H1 (cell line): ENCODE data around the gene UEVLD. TPM values are rescaled to one million over a fixed set of nuclear protein-coding genes. Genes with fewer than 3 reads are reported as not detected.

Experiments
- CTCF ChIA-PET: fragments of 300-600 bp; sonication (Branson Sonifier 250); formaldehyde crosslinking; loops from one replicate; lab custom pipeline; 2021; ENCODE audit not compliant: partially characterized antibody; lab: Charles Lee
- POLR2A ChIA-PET: fragments of 300-600 bp; sonication (Branson Sonifier 250); formaldehyde crosslinking; loops from one replicate; lab custom pipeline; 2021; ENCODE audit warnings: inconsistent platforms; ENCODE audit not compliant: partially characterized antibody; lab: Charles Lee
- DNase-seq, 2 experiments: peaks; one replicate each; pipeline versions ENCODE4 v3.0.0 to v3.0.0-alpha.2; 2010 to 2022; ENCODE audit warnings: low spot score in 2 of 2, low read depth in 1 of 2, mixed read lengths in 1 of 2
- FAIRE-seq: peaks from 2 replicates; lab custom pipeline; 2011; peaks lifted over from hg19 to GRCh38; lab: Jason Lieb, UNC
- H2AFZ ChIP-seq: 2 replicates; pipeline ENCODE4 v1.8.1; 2012; ENCODE audit warnings: low read length, inconsistent platforms
- H2AK5ac ChIP-seq: 2 replicates; pipeline ENCODE4 v1.6.1; 2013; ENCODE audit warnings: low read depth, low read length
- H2BK120ac ChIP-seq: replicated peaks from 2 replicates; pipeline ENCODE3; 2013; ENCODE audit warnings: low read depth, low read length, inconsistent platforms
- H2BK12ac ChIP-seq: 2 replicates; pipeline ENCODE4 v1.6.1; 2013; ENCODE audit warnings: low read depth, low read length
- H2BK15ac ChIP-seq: 2 replicates; pipeline ENCODE4 v1.6.1; 2013; ENCODE audit warnings: low read length
- H2BK20ac ChIP-seq: 2 replicates; pipeline ENCODE4 v1.6.1; 2013; ENCODE audit warnings: low read length
- H2BK5ac ChIP-seq: 2 replicates; pipeline ENCODE4 v1.6.1; 2013; ENCODE audit warnings: low read depth, low read length
- H3K14ac ChIP-seq: 2 replicates; pipeline ENCODE4 v1.6.1; 2013; ENCODE audit warnings: inconsistent platforms; ENCODE audit not compliant: insufficient read length
- H3K18ac ChIP-seq: 2 replicates; pipeline ENCODE4 v1.6.1; 2013; ENCODE audit warnings: low read length; ENCODE audit errors: extremely low read depth
- H3K23ac ChIP-seq: 2 replicates; pipeline ENCODE4 v1.6.1; 2013; ENCODE audit warnings: inconsistent platforms; ENCODE audit not compliant: insufficient read length
- H3K23me2 ChIP-seq: 2 replicates; pipeline ENCODE4 v1.6.1; 2013; ENCODE audit warnings: low read depth, low read length
- H3K27ac ChIP-seq: 2 replicates; pipeline ENCODE4 v1.6.1; 2011; ENCODE audit warnings: low read depth, low read length, inconsistent platforms
- H3K27me3 ChIP-seq, 4 experiments: replicated peaks in 1 of 4; 1 replicate in 1 of 4; 2 replicates in 3 of 4; pipeline versions ENCODE4 v1.6.1 to v1.8.1; 2011 to 2013; ENCODE audit warnings: low read length in 3 of 4, mild to moderate bottlenecking in 3 of 4, inconsistent platforms in 2 of 4, mixed read lengths in 2 of 4, moderate library complexity in 1 of 4; ENCODE audit not compliant: control insufficient read depth in 3 of 4, insufficient read depth in 3 of 4; ENCODE audit errors: extremely low read depth in 1 of 4
- H3K36me3 ChIP-seq, 4 experiments: 2 replicates each; pipeline versions ENCODE4 v1.6.1 to v1.8.1; 2011 to 2013; ENCODE audit warnings: mild to moderate bottlenecking in 4 of 4, low read length in 3 of 4, moderate library complexity in 2 of 4, control low read depth in 1 of 4, inconsistent platforms in 1 of 4; ENCODE audit not compliant: insufficient read depth in 4 of 4, control insufficient read depth in 2 of 4
- H3K4ac ChIP-seq: replicated peaks from 2 replicates; pipeline ENCODE3; 2013; ENCODE audit warnings: low read length, low read depth, mixed read lengths, inconsistent platforms; ENCODE audit not compliant: insufficient read length
- H3K4me1 ChIP-seq, 4 experiments: replicated peaks in 1 of 4; 1 replicate in 1 of 4; 2 replicates in 3 of 4; pipeline versions ENCODE4 v1.6.1 to v1.8.1; 2011 to 2013; ENCODE audit warnings: low read length in 3 of 4, inconsistent platforms in 2 of 4, mixed read lengths in 1 of 4; ENCODE audit not compliant: insufficient read depth in 4 of 4, control insufficient read depth in 3 of 4
- H3K4me2 ChIP-seq, 2 experiments: 2 replicates each; pipeline versions ENCODE4 v1.6.1 to v1.8.1; 2011 to 2013; ENCODE audit warnings: low read depth in 2 of 2, low read length in 2 of 2, control low read depth in 1 of 2, inconsistent platforms in 1 of 2, mild to moderate bottlenecking in 1 of 2; ENCODE audit not compliant: insufficient read depth in 1 of 2
- H3K4me3 ChIP-seq, 4 experiments: fragments of 200-600, 300-600 bp in 1 of 4; sonication (generic), shearing (Covaris generic), sonication (Bioruptor Twin) in 1 of 4; 2 replicates each; pipeline versions ENCODE4 v1.5.1 to v1.8.1; 2011 to 2016; ENCODE audit warnings: low read length in 4 of 4, low read depth in 3 of 4, control low read depth in 2 of 4, inconsistent platforms in 2 of 4, mild to moderate bottlenecking in 2 of 4, mixed read lengths in 1 of 4, moderate library complexity in 1 of 4; ENCODE audit not compliant: insufficient read depth in 2 of 4; ENCODE audit errors: extremely low read depth in 1 of 4
- H3K56ac ChIP-seq: replicated peaks from 2 replicates; pipeline ENCODE3; 2013; ENCODE audit warnings: low read depth, mild to moderate bottlenecking, mixed read lengths, low read length, inconsistent platforms; ENCODE audit not compliant: insufficient read length
- H3K79me1 ChIP-seq: 2 replicates; pipeline ENCODE4 v1.6.1; 2013; ENCODE audit warnings: low read depth, low read length, control low read depth
- H3K79me2 ChIP-seq, 2 experiments: 2 replicates each; pipeline versions ENCODE4 v1.6.1 to v1.8.1; 2012 to 2013; ENCODE audit warnings: low read length in 2 of 2, mild to moderate bottlenecking in 2 of 2, inconsistent platforms in 1 of 2; ENCODE audit not compliant: insufficient read depth in 2 of 2, control insufficient read depth in 1 of 2
- H3K9ac ChIP-seq, 4 experiments: replicated peaks in 1 of 4; 1 replicate in 1 of 4; 2 replicates in 3 of 4; pipeline versions ENCODE4 v1.6.1 to v1.8.1; 2011 to 2013; ENCODE audit warnings: low read depth in 3 of 4, low read length in 3 of 4, control low read depth in 2 of 4, mild to moderate bottlenecking in 2 of 4, moderate library complexity in 2 of 4, inconsistent platforms in 1 of 4; ENCODE audit errors: extremely low read depth in 1 of 4
- H3K9me3 ChIP-seq, 2 experiments: 2 replicates each; pipeline versions ENCODE4 v1.6.1 to v1.8.1; 2012 to 2013; ENCODE audit warnings: mild to moderate bottlenecking in 2 of 2, moderate library complexity in 2 of 2, control low read depth in 1 of 2, inconsistent platforms in 1 of 2, low read depth in 1 of 2, low read length in 1 of 2, mixed read lengths in 1 of 2; ENCODE audit not compliant: insufficient read depth in 2 of 2
- H4K20me1 ChIP-seq, 2 experiments: replicated peaks in 1 of 2; 2 replicates each; pipeline versions ENCODE3 to v1.8.1; 2011 to 2013; ENCODE audit warnings: inconsistent platforms in 2 of 2, low read length in 2 of 2, mild to moderate bottlenecking in 1 of 2; ENCODE audit not compliant: insufficient read depth in 2 of 2, control insufficient read depth in 1 of 2
- H4K5ac ChIP-seq: 2 replicates; pipeline ENCODE4 v1.6.1; 2013; ENCODE audit warnings: low read length, low read depth, mixed read lengths, inconsistent platforms; ENCODE audit not compliant: insufficient read length
- H4K8ac ChIP-seq: 2 replicates; pipeline ENCODE4 v1.8.0; 2013; ENCODE audit warnings: mild to moderate bottlenecking, moderate library complexity, low read length, inconsistent platforms; ENCODE audit not compliant: insufficient read depth; ENCODE audit errors: extremely low read depth
- H4K91ac ChIP-seq: replicated peaks from 2 replicates; pipeline ENCODE3; 2013; ENCODE audit warnings: low read length, mixed read lengths, inconsistent platforms; ENCODE audit not compliant: insufficient read length
- BRCA1 ChIP-seq: IDR thresholded peaks from 2 replicates; pipeline ENCODE4 v1.6.1; 2012; ENCODE audit warnings: low read depth, low read length, improper control_type of control experiment
- FOSL1 ChIP-seq: IDR thresholded peaks from 2 replicates; pipeline ENCODE4 v1.6.1; 2011; ENCODE audit warnings: mild to moderate bottlenecking, low read depth, low read length, moderate library complexity; ENCODE audit not compliant: insufficient read depth
- GTF2F1 ChIP-seq: IDR thresholded peaks from 2 replicates; pipeline ENCODE4 v1.6.1; 2012; ENCODE audit warnings: low read depth, low read length, improper control_type of control experiment, borderline replicate concordance
- KDM4A ChIP-seq: IDR thresholded peaks from one replicate; pipeline ENCODE4 v1.7.1; 2012; ENCODE audit warnings: low read depth, mild to moderate bottlenecking, moderate library complexity, low read length, inconsistent platforms; ENCODE audit not compliant: severe bottlenecking
- KDM5A ChIP-seq: fragments of 200-600 bp; IDR thresholded peaks from 2 replicates; pipeline ENCODE4 v1.7.1; 2012; ENCODE audit warnings: mild to moderate bottlenecking, low read length, inconsistent platforms, mixed read lengths
- PHF8 ChIP-seq: fragments of 200-600 bp; sonication (generic); conservative IDR thresholded peaks from 2 replicates; pipeline ENCODE4 v1.7.1; 2012; ENCODE audit warnings: low read depth, mild to moderate bottlenecking, inconsistent platforms, low read length, moderate library complexity
- SAP30 ChIP-seq: fragments of 300-600 bp; sonication (generic); IDR thresholded peaks from 2 replicates; pipeline ENCODE4 v1.7.1; 2012; ENCODE audit warnings: low read length, moderate library complexity, mild to moderate bottlenecking, inconsistent platforms; ENCODE audit not compliant: insufficient read depth, insufficient replicate concordance
- SIX5 ChIP-seq: IDR thresholded peaks from 2 replicates; pipeline ENCODE4 v1.6.1; 2011; ENCODE audit warnings: mild to moderate bottlenecking, low read depth, low read length
- SRF ChIP-seq: IDR thresholded peaks from 2 replicates; pipeline ENCODE4 v1.6.1; 2011; ENCODE audit warnings: mild to moderate bottlenecking, low read depth, low read length, moderate library complexity
- WGBS, 2 experiments: shearing (Covaris generic) in 1 of 2; methylation state at CpG; one replicate each; pipeline versions ENCODE4 v1.1.6 to v1.1.7; 2013 to 2015; ENCODE audit warnings: low lambda C conversion rate in 2 of 2, mixed read lengths in 2 of 2, inconsistent platforms in 1 of 2, low coverage in 1 of 2, missing lambda C conversion rate in 1 of 2; ENCODE audit not compliant: insufficient replicate concordance in 2 of 2, insufficient coverage in 1 of 2, insufficient read length in 1 of 2; ENCODE audit errors: extremely low coverage in 1 of 2, missing lambda C conversion rate in 1 of 2; 5-methylcytosine and 5-hydroxymethylcytosine counted together
- polyA plus RNA-seq, 7 experiments: library from polyadenylated mRNA; depleted of rRNA in 3 of 7; stranded (reverse) in 5 of 7; unstranded in 2 of 7; fragments of >200 nt in 5 of 7; fragments of 200-250 nt in 2 of 7; gene quantifications; 1 replicate in 5 of 7; 2 replicates in 1 of 7; 4 replicates in 1 of 7; pipeline versions ENCODE4 v1.2.1 to v1.2.3, GENCODE V29; 2011 to 2013; ENCODE audit warnings: missing spikeins in 2 of 7, mixed read lengths in 2 of 7
- total RNA-seq: library from RNA; stranded (reverse); fragmentation: NEBNext Ultra II Directional; extraction: Animal tissue kit (Norgen Biotek cat#: 25700); gene quantifications from 2 replicates; pipeline ENCODE4 v1.2.1, GENCODE V29; 2021

Gene UEVLD
- total and polyA plus RNA-seq, 2 of the 8 experiments (the other 6 are each of a cell fraction or from before 2014, with no cell fraction given), result 4.1 to 7.3 TPM

DNA sequence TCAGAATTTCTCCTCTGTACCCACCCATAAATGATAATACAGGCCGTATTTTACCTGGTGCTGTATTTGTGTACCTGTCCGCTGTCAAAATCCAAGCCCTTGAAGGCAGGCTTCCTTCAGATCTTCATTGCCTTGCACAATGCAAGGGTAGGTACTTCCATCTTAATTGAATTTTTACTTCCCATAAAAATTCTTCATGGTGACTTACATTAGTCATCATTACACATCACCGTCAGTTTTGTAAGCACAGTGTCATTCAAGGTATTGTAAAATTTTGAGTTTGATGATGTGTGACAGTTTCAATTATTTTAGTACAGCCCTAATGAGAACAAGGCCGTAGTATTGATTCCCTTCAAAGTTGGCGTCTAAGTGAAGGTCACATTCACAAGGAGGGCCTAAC, 61.0 kb downstream of the UEVLD start:
- Histone ChIP-seq H4K5ac (no peak overlapping the region), H3K27ac (peak overlapping the region; percentile 97; the same call in 1 of the 2 replicates), H2BK15ac (no peak overlapping the region)
- POLR2A ChIA-PET, result interaction anchor here (0.7 to 2.1 kb wide), 17 partner anchors 8 to 236 kb away, joined by 3 to 10 read pairs (median 4); partner anchors contain the start of genes GTF2H1, HPS5, LDHC and SPTY2D1
- no peak for TF ChIP-seq SRF
- no peak for TF ChIP-seq KDM5A
- no peak for TF ChIP-seq GTF2F1
- TF ChIP-seq FOSL1, result no peak
- TF ChIP-seq SIX5, result no peak
- no peak for TF ChIP-seq PHF8
- TF ChIP-seq KDM4A, result no peak
- no peak for TF ChIP-seq SAP30
- TF ChIP-seq BRCA1, result no peak
- TF ChIP-seq, all 59 proteins: peak for 0
- Histone ChIP-seq H3K23ac (no peak overlapping the region), H4K20me1 (no peaks in the 10 kb centered on the region), H3K79me2 (peaks cover 0 to 40% of the 10 kb centered on the region in 2 experiments; a peak in 2 of 4 replicates), H3K4me1 (peaks cover 0 to 3% (median 0%) of the 10 kb centered on the region in 4 experiments; a peak in 2 of 7 replicates), H3K27me3 (no peaks in the 10 kb centered on the region), H3K79me1 (peaks cover 2% of the 10 kb centered on the region; the same call in 1 of the 2 replicates), H2BK120ac (no peak overlapping the region), H3K18ac (no peak overlapping the region), H2BK12ac (no peak overlapping the region), H3K23me2 (peaks cover 2% of the 10 kb centered on the region; the same call in 1 of the 2 replicates), H2AFZ (peak overlapping the region; percentile 91; the same call in 1 of the 2 replicates), H3K36me3 (peaks cover 0 to 3% (median 0%) of the 10 kb centered on the region in 4 experiments; a peak in 1 of 8 replicates), H3K4me2 (peak overlapping the region; percentile 58 to 62), H4K8ac (no peak overlapping the region), H3K4me3 (peak overlapping the region; percentile 86 to 96 (median 91)), H3K9ac (peak overlapping the region in 3 of 4 experiments; percentile 95 to 97 (median 96); a peak in 5 of 7 replicates), H3K56ac (no peak overlapping the region), H2BK5ac (no peak overlapping the region), H2BK20ac (no peak overlapping the region), H3K4ac (no peak overlapping the region), H4K91ac (no peak overlapping the region), H3K9me3 (no peaks in the 10 kb centered on the region), H3K14ac (no peak overlapping the region), H2AK5ac (no peak overlapping the region)
- CTCF ChIA-PET, result interaction anchor here (0.6 to 2.8 kb wide), 5 partner anchors 9 to 196 kb away, joined by 3 to 6 read pairs (median 3); no protein-coding TSS in a partner anchor
- no peak for FAIRE-seq
- WGBS, 2 experiments, result 76% methylated on average over 5 of the region's 5 CpGs; no CpG with 5 or more reads in 1 of the 2 experiments
- DNase-seq, result no peak
